Activated CD4-positive, alpha-beta T cell treated with anti-CD3 and anti-CD28 coated beads, Interleukin-2, amount 50 U/mL, for 24 hours (primary cell): Measurements from ENCODE around the gene MTF2.
"Not testable (repeated sequence)": the region's sequence is repeated elsewhere in the genome, so short reads cannot be mapped to it uniquely, and the experiment has no call there.

Experiments
- DNase-seq, 2 donors: peaks; one replicate each; pipeline ENCODE4 v3.0.0-alpha.2; 2020; ENCODE audit warnings: low read depth in 1 of 2, low spot score in 1 of 2

Gene MTF2

GRCh38 chr1:93140106-93140505, 61.0 kb downstream of the MTF2 start:
- no peak for DNase-seq

- DNase-seq, result no peak
Measured at GRCh38 chr1:93142161-93142560, 63.1 kb downstream of the MTF2 start.

- no peak for DNase-seq
Measured at GRCh38 chr1:93143136-93143535, 64.1 kb downstream of the MTF2 start.

GRCh38 chr1:93143769-93144168, 64.7 kb downstream of the MTF2 start:
- DNase-seq, result no peak

- no peak for DNase-seq
Measured at GRCh38 chr1:93148001-93148400, 68.9 kb downstream of the MTF2 start.

GRCh38 chr1:93150729-93151128, 71.6 kb downstream of the MTF2 start:
- no peak for DNase-seq

- DNase-seq, result no peak
Measured at GRCh38 chr1:93151474-93151873, 72.4 kb downstream of the MTF2 start.

- DNase-seq, result no peak
Measured at GRCh38 chr1:93152835-93153234, 73.8 kb downstream of the MTF2 start.

- DNase-seq, result no peak
Measured at GRCh38 chr1:93154898-93155297, 75.8 kb downstream of the MTF2 start.

- DNase-seq, result no peak
Measured at GRCh38 chr1:93155335-93155734, 76.3 kb downstream of the MTF2 start.

GRCh38 chr1:93159337-93159736, 80.3 kb downstream of the MTF2 start:
- no peak for DNase-seq

GRCh38 chr1:93163314-93163713, 84.2 kb downstream of the MTF2 start:
- not testable (repeated sequence) for DNase-seq

GRCh38 chr1:93164816-93165215, 85.7 kb downstream of the MTF2 start:
- no peak for DNase-seq

GRCh38 chr1:93165895-93166294, 86.8 kb downstream of the MTF2 start:
- DNase-seq, result not testable (repeated sequence)

GRCh38 chr1:93167006-93167405, 87.9 kb downstream of the MTF2 start:
- no peak for DNase-seq

GRCh38 chr1:93170141-93170678, 91.1 kb downstream of the MTF2 start:
- DNase-seq, result not testable (repeated sequence)

GRCh38 chr1:93171549-93172034, 92.5 kb downstream of the MTF2 start:
- DNase-seq, result no peak

- no peak for DNase-seq
Measured at GRCh38 chr1:93172778-93173177, 93.7 kb downstream of the MTF2 start.

- not testable (repeated sequence) for DNase-seq
Measured at GRCh38 chr1:93174638-93175037, 95.6 kb downstream of the MTF2 start.

GRCh38 chr1:93177991-93178390, 98.9 kb downstream of the MTF2 start:
- no peak for DNase-seq

- no peak for DNase-seq
Measured at GRCh38 chr1:93178418-93178817, 99.3 kb downstream of the MTF2 start.

- peak; percentile 86 to 95 for DNase-seq
Measured at GRCh38 chr1:93179886-93180722, 101.0 kb downstream of the MTF2 start, which contains the start of gene TMED5. TMED5 (minus strand) TSS chr1:93180413; CDS start chr1:93180242, 171 bp downstream.
